ENCODE measurements around the gene SLC6A7.
"Not testable (repeated sequence)": the region's sequence is repeated elsewhere in the genome, so short reads cannot be mapped to it uniquely, and the experiment has no call there.

The SLC6A7 gene

GRCh38 chr5:150246835-150247234 is 57.0 kb downstream of the SLC6A7 start:
- H3K27me3 ChIP-seq (ENCODE audit: insufficient read depth, low read depth) = no peaks in the 10 kb centered on the region
- TF ChIP-seq CTCF (conservative IDR thresholded peaks at IDR 0.05; ENCODE audit: low read depth, low read length) = no peak

GRCh38 chr5:150247726-150248125 is 57.9 kb downstream of the SLC6A7 start:
- H2AFZ ChIP-seq (ENCODE audit: low read depth) = no peak overlapping the region
- no peak overlapping the region for H3K4me2 ChIP-seq
- no peak overlapping the region for H3K4me3 ChIP-seq (IDR thresholded peaks at IDR 0.05; ENCODE audit: insufficient read depth, low read depth, low read length)
- H3K27ac ChIP-seq = no peak overlapping the region
- H3K79me2 ChIP-seq (ENCODE audit: insufficient read depth, low read depth) = no peaks in the 10 kb centered on the region
- TF ChIP-seq CTCF (conservative IDR thresholded peaks at IDR 0.05; ENCODE audit: low read depth, low read length) = no peak
- no peak overlapping the region for H3K9ac ChIP-seq
- no peaks in the 10 kb centered on the region for H4K20me1 ChIP-seq (ENCODE audit: insufficient read depth)
- H3K36me3 ChIP-seq (ENCODE audit: insufficient read depth) = no peaks in the 10 kb centered on the region
- no peaks in the 10 kb centered on the region for H3K4me1 ChIP-seq (ENCODE audit: low read depth, poor library complexity, severe bottlenecking)
- no peaks in the 10 kb centered on the region for H3K27me3 ChIP-seq (ENCODE audit: insufficient read depth, low read depth)

More at GRCh38 chr5:150246835-150247234, 57.0 kb downstream of the SLC6A7 start:
- Histone ChIP-seq H3K36me3 (ENCODE audit: insufficient read depth) (no peaks in the 10 kb centered on the region), H2AFZ (ENCODE audit: low read depth) (no peak overlapping the region), H3K4me2 (no peak overlapping the region), H3K4me3 (IDR thresholded peaks at IDR 0.05; ENCODE audit: insufficient read depth, low read depth, low read length) (no peak overlapping the region), H3K4me1 (ENCODE audit: low read depth, poor library complexity, severe bottlenecking) (no peaks in the 10 kb centered on the region), H3K79me2 (ENCODE audit: insufficient read depth, low read depth) (no peaks in the 10 kb centered on the region), H3K9ac (no peak overlapping the region), H4K20me1 (ENCODE audit: insufficient read depth) (no peaks in the 10 kb centered on the region), H3K27ac (no peak overlapping the region)

GRCh38 chr5:150248493-150248892 is 58.6 kb downstream of the SLC6A7 start:
- H3K4me2 ChIP-seq; H3K4me3 ChIP-seq (IDR thresholded peaks at IDR 0.05; ENCODE audit: insufficient read depth, low read depth, low read length); H3K36me3 ChIP-seq (ENCODE audit: insufficient read depth); H2AFZ ChIP-seq (ENCODE audit: low read depth); H3K79me2 ChIP-seq (ENCODE audit: insufficient read depth, low read depth); H3K27ac ChIP-seq; H3K27me3 ChIP-seq (ENCODE audit: insufficient read depth, low read depth); H3K4me1 ChIP-seq (ENCODE audit: low read depth, poor library complexity, severe bottlenecking); H4K20me1 ChIP-seq (ENCODE audit: insufficient read depth); H3K9ac ChIP-seq: not testable (repeated sequence)

- H3K36me3 ChIP-seq (ENCODE audit: insufficient read depth) = no peaks in the 10 kb centered on the region
- H3K4me2 ChIP-seq = no peak overlapping the region
- H4K20me1 ChIP-seq (ENCODE audit: insufficient read depth) = no peaks in the 10 kb centered on the region
- no peak overlapping the region for H3K27ac ChIP-seq
- no peaks in the 10 kb centered on the region for H3K79me2 ChIP-seq (ENCODE audit: insufficient read depth, low read depth)
- H3K9ac ChIP-seq = no peak overlapping the region
- H3K4me3 ChIP-seq (IDR thresholded peaks at IDR 0.05; ENCODE audit: insufficient read depth, low read depth, low read length) = no peak overlapping the region
- H2AFZ ChIP-seq (ENCODE audit: low read depth) = no peak overlapping the region
- no peak for TF ChIP-seq CTCF (conservative IDR thresholded peaks at IDR 0.05; ENCODE audit: low read depth, low read length)
- no peaks in the 10 kb centered on the region for H3K27me3 ChIP-seq (ENCODE audit: insufficient read depth, low read depth)
- no peaks in the 10 kb centered on the region for H3K4me1 ChIP-seq (ENCODE audit: low read depth, poor library complexity, severe bottlenecking)
These were observed 59.1 kb downstream of the SLC6A7 start for GRCh38 chr5:150248946-150249345.

- Histone ChIP-seq H4K20me1 (ENCODE audit: insufficient read depth) (no peaks in the 10 kb centered on the region), H3K4me2 (no peak overlapping the region), H3K27ac (no peak overlapping the region), H3K79me2 (ENCODE audit: insufficient read depth, low read depth) (no peaks in the 10 kb centered on the region), H3K27me3 (ENCODE audit: insufficient read depth, low read depth) (no peaks in the 10 kb centered on the region), H2AFZ (ENCODE audit: low read depth) (no peak overlapping the region), H3K4me1 (ENCODE audit: low read depth, poor library complexity, severe bottlenecking) (no peaks in the 10 kb centered on the region), H3K9ac (no peak overlapping the region), H3K36me3 (ENCODE audit: insufficient read depth) (no peaks in the 10 kb centered on the region), H3K4me3 (IDR thresholded peaks at IDR 0.05; ENCODE audit: insufficient read depth, low read depth, low read length) (no peak overlapping the region)
- TF ChIP-seq CTCF (conservative IDR thresholded peaks at IDR 0.05; ENCODE audit: low read depth, low read length) = no peak
These were observed 59.9 kb downstream of the SLC6A7 start for GRCh38 chr5:150249744-150250143.
